ENCODE data around the gene PTPN6.

- peak; percentile 44 for TF ChIP-seq POLR2A (IDR thresholded peaks at IDR 0.05; ENCODE audit: low read depth, low read length)
- TF ChIP-seq POLR2AphosphoS5 (IDR thresholded peaks at IDR 0.05; ENCODE audit: low read depth, low read length), result no peak; the same call in 1 of the 2 replicates
- TF ChIP-seq TAF1 (IDR thresholded peaks at IDR 0.05; ENCODE audit: borderline replicate concordance, low read depth, low read length), result no peak
These were observed 28.3 kb downstream of the PTPN6 start for GRCh38 chr12:6979453-6979852.

Measured in GM12892 (cell line).